Urinary bladder (tissue), 4 donors: ENCODE measurements around the gene ABR. TPM values are rescaled to one million over a fixed set of nuclear protein-coding genes. Genes with fewer than 3 reads are reported as not detected.

Source experiments
- DNase-seq: peaks from one replicate; pipeline ENCODE4 v3.0.0-alpha.2; 2015; ENCODE audit errors: extremely low spot score
- H3K27ac ChIP-seq: one replicate; pipeline ENCODE4 v1.5.1; 2013; ENCODE audit warnings: low read depth, mild to moderate bottlenecking, moderate library complexity
- H3K36me3 ChIP-seq: one replicate; pipeline ENCODE4 v1.6.1; 2013; ENCODE audit warnings: mild to moderate bottlenecking, moderate library complexity; ENCODE audit not compliant: insufficient read depth
- H3K4me1 ChIP-seq: one replicate; pipeline ENCODE4 v1.6.1; 2013; ENCODE audit warnings: mild to moderate bottlenecking, moderate library complexity; ENCODE audit not compliant: insufficient read depth
- H3K4me3 ChIP-seq: one replicate; pipeline ENCODE4 v1.5.1; 2013; ENCODE audit warnings: low read depth, low read length
- WGBS: extraction: QIAGEN DNeasy Blood & Tissue Kit; methylation state at CpG from one replicate; pipeline ENCODE4 v1.1.7; 2013; 5-methylcytosine and 5-hydroxymethylcytosine counted together
- polyA plus RNA-seq: library from polyadenylated mRNA; stranded (reverse); fragments of 200-250 nt; gene quantifications from one replicate; pipeline ENCODE4 v1.2.3, GENCODE V29; 2013
- total RNA-seq: library from RNA; depleted of rRNA; stranded (reverse); fragments of >200 nt; gene quantifications from one replicate; pipeline ENCODE4 v1.2.3, GENCODE V29; 2014
- donor health status: healthy with polysubstance abuse.
- donor health status: healthy.

The ABR gene
- total and polyA plus RNA-seq, 2 donors: 37.1 to 53.9 TPM

DNA sequence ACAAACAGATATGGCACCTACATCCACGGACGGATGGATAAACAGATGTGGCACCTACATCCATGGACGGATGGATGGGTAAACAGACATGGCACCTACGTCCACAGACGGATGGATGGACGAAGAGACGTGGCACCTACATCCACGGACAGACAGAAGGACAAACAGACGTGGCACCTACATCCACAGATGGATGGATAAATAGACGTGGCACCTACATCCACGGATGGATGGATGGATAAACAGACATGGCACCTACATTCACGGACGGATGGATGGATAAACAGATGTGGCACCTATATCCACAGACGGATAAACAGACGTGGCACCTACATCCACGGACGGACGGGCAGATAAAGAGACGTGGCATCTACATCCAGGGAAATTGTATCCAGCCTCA lies 137.3 kb downstream of the ABR start:
- Histone ChIP-seq H3K4me3 (no peak overlapping the region), H3K4me1 (no peaks in the 10 kb centered on the region), H3K36me3 (no peaks in the 10 kb centered on the region), H3K27ac (no peak overlapping the region)
- no peak for DNase-seq
- WGBS: 95% methylated on average over 19 of the region's 19 CpGs

DNA sequence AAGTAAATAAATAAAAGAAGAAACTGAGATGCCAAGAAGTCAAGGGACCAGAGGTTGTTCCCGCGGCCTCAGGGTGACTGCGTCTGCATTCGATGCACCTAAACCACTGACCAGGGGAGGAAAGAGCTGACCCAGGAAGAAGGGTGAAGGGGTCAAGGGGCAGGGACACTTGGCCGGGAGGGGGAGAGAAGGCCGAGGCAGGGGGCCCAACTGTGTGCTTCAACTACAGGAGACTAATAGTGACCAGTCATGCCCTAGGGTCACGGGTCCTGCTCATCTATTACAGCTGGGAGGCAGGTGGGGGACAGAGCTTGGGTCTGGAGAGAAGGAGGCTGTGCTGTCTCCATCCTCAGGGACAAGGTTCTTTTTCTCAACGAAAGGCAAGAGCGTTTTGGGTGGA lies 138.0 kb downstream of the ABR start:
- Histone ChIP-seq H3K27ac (no peak overlapping the region), H3K36me3 (no peaks in the 10 kb centered on the region), H3K4me1 (no peaks in the 10 kb centered on the region), H3K4me3 (no peak overlapping the region)
- 97% methylated on average over 9 of the region's 9 CpGs for WGBS
- no peak for DNase-seq

GRCh38 chr17:1040216-1040600 lies 139.6 kb downstream of the ABR start:
- Histone ChIP-seq H3K4me1 (no peaks in the 10 kb centered on the region), H3K27ac (no peak overlapping the region), H3K4me3 (no peak overlapping the region), H3K36me3 (no peaks in the 10 kb centered on the region)
- DNase-seq: no peak
- 81% methylated on average over 13 of the region's 13 CpGs for WGBS

GRCh38 chr17:1039511-1040215 lies 140.1 kb downstream of the ABR start:
- no peak for DNase-seq
- Histone ChIP-seq H3K4me3 (no peak overlapping the region), H3K27ac (no peak overlapping the region), H3K36me3 (no peaks in the 10 kb centered on the region), H3K4me1 (no peaks in the 10 kb centered on the region)
- 80% methylated on average over 30 of the region's 30 CpGs for WGBS

DNA sequence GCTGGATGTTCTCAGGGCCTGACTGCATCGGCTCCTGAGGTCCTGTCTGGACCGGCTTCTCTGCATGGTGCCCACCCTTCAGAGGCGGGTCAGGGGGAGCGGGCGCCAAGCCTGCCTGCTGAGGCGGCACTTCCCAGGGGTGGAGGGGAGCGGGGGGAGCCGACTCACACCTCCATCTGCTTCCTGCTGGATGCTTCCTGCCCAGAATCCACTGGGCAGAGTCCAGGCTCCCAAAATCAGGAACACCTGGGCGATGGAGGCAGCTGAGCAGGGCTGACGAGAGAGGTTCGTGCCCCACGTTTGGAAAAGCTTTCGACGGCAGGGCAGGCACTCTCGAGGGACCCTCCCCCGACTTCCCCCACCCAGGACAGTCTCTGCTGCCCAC lies 140.7 kb downstream of the ABR start:
- no peak for DNase-seq
- Histone ChIP-seq H3K4me1 (no peaks in the 10 kb centered on the region), H3K36me3 (no peaks in the 10 kb centered on the region), H3K27ac (no peak overlapping the region), H3K4me3 (no peak overlapping the region)
- WGBS: 79% methylated on average over 16 of the region's 16 CpGs

- H3K27ac ChIP-seq: no peak overlapping the region
- WGBS: 89% methylated on average over 31 of the region's 31 CpGs
- H3K4me1 ChIP-seq: no peaks in the 10 kb centered on the region
- DNase-seq: no peak
- no peaks in the 10 kb centered on the region for H3K36me3 ChIP-seq
- no peak overlapping the region for H3K4me3 ChIP-seq
These were observed 141.2 kb downstream of the ABR start for GRCh38 chr17:1038459-1039122.

DNA sequence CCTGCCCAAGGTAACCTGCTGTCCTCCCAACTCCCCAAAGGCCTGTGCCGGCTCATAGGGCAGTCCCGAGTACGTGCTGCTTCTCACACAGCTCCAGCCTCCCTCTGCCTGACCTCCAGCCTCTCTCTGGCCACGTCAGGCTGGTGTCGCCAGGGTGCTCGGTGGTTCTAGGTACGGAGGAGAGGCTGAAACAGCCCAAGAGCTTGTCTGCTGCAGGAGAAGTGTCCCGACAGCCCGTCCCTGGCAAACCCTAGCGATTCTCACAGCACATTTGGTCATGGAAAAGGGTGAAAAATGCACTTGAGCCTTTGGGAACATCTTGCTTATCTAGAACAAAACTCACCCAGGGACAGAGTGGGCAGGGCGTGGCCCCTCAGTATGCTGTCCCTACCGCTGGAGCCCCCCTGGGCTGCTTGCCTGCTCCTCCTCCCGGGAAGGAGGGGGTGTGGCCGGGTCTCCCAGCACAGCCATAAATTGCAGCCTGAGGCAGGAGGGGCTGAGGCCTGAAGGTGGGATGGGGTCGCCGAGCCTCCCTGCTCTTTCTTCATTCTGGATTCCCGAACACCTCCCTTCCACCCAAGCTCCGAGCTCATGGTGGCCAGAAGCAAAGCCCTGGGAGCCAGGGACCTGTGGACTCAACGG lies 142.4 kb downstream of the ABR start:
- Histone ChIP-seq H3K4me1 (no peaks in the 10 kb centered on the region), H3K36me3 (no peaks in the 10 kb centered on the region), H3K27ac (no peak overlapping the region), H3K4me3 (no peak overlapping the region)
- WGBS: 86% methylated on average over 19 of the region's 19 CpGs
- DNase-seq: no peak

- Histone ChIP-seq H3K36me3 (no peaks in the 10 kb centered on the region), H3K4me1 (no peaks in the 10 kb centered on the region), H3K27ac (no peak overlapping the region), H3K4me3 (no peak overlapping the region)
- DNase-seq: no peak
- whole genome bisulfite sequencing: 96% methylated on average over 2 of the region's 2 CpGs
These were observed 142.9 kb downstream of the ABR start for GRCh38 chr17:1036845-1037237.

DNA sequence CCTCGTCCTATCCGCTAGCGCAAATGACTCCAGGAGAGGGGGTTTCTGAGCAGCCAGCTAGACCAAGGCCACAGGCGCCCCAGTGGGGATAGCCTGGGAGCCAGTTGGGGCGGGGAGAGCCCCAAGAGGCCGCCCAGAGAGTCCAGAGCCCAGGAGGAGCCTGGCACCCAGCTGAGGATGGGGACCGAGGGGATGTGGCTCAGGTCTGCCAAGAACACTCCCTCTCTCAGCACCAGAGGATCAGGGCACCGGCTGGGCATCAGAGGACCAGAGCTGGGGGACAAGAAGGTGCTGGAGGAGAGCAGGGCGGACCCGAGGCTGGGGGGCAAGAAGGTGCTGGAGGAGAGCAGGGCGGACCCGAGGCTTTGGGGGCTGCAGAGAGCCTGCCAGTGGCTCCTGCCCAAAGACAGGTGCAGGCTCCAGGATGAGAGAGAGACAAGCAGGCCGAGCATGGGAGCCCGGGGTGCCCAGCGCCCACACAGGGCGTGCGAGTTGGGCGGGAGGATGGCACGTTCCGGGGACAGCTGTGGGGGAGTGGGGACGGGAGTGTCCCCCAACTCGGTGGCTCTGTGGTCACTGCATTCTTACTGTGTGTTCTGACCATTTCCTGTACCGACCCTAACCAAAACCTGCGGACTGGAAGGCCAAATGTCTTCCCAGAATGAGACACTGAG lies 143.5 kb downstream of the ABR start:
- WGBS: 90% methylated on average over 24 of the region's 24 CpGs
- no peaks in the 10 kb centered on the region for H3K36me3 ChIP-seq
- no peaks in the 10 kb centered on the region for H3K4me1 ChIP-seq
- no peak for DNase-seq
- H3K4me3 ChIP-seq: no peak overlapping the region
- no peak overlapping the region for H3K27ac ChIP-seq

- no peak overlapping the region for H3K27ac ChIP-seq
- 56% methylated on average over 17 of the region's 17 CpGs for WGBS
- no peak for DNase-seq
- no peaks in the 10 kb centered on the region for H3K36me3 ChIP-seq
- H3K4me3 ChIP-seq: no peak overlapping the region
- no peaks in the 10 kb centered on the region for H3K4me1 ChIP-seq
These were observed 144.1 kb downstream of the ABR start for GRCh38 chr17:1035546-1036170.

DNA sequence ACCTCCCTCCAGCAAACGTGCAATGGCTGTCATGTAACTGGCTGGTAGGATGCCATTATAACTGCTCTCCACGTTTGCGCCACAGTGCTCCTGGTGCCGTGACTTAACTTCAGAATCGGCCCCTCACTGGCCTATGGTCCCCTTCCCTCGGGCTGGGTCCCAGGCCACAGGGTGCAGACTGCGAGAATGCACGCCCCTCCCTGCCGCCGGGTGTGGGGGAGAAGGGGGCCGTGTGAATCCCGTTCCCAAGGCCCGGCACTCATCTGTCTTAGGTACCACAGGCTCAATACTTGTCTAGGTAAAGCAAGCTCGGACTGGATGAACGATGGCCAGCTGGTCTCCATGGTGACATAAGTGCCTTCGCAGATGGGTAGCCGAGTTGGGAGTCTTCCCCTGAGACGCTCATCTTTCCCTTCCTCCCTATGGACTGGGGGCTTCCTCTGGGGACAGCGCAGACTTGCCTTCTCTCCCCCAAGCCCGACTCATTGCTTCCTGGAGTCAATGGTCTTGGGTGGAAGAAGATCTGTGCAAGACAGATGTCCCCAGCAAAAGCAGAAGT lies 145.1 kb downstream of the ABR start:
- Histone ChIP-seq H3K4me1 (no peaks in the 10 kb centered on the region), H3K4me3 (no peak overlapping the region), H3K27ac (no peak overlapping the region), H3K36me3 (no peaks in the 10 kb centered on the region)
- no peak for DNase-seq
- 92% methylated on average over 20 of the region's 20 CpGs for WGBS

DNA sequence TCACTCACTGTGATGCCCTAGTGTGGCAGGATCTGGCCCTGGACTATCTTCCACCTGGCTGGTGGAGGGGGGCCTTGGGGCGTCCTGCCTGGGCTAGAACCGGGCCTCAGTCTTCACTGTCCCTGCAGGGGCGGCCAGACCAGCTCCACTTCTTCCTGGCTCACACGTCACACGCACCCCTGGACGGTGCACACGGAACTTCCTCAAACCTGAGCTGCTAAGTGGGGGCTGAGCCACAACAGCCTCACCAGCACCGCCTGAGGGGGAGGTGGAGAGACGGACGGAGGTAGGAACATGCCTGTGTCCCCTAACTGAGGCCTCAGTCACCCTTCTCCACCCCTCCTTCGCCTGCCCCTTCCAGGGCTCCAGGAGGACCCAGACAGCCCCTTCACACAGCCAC lies 146.3 kb downstream of the ABR start:
- no peaks in the 10 kb centered on the region for H3K36me3 ChIP-seq
- no peak for DNase-seq
- no peak overlapping the region for H3K4me3 ChIP-seq
- H3K4me1 ChIP-seq: no peaks in the 10 kb centered on the region
- no peak overlapping the region for H3K27ac ChIP-seq
- WGBS: 90% methylated on average over 11 of the region's 11 CpGs

GRCh38 chr17:1032391-1032790 lies 147.4 kb downstream of the ABR start:
- H3K4me3 ChIP-seq: no peak overlapping the region
- no peak overlapping the region for H3K27ac ChIP-seq
- no peaks in the 10 kb centered on the region for H3K4me1 ChIP-seq
- no peak for DNase-seq
- no peaks in the 10 kb centered on the region for H3K36me3 ChIP-seq
- WGBS: 84% methylated on average over 27 of the region's 27 CpGs
